GM21619 (cell line): ENCODE measurements around the gene FREM2.

Experiments
- ATAC-seq: cut with Tn5 transposase; IDR thresholded peaks from one replicate; pipeline ENCODE4 v1.9.1; 2021; ENCODE audit not compliant: unreplicated experiment

The FREM2 gene

DNA sequence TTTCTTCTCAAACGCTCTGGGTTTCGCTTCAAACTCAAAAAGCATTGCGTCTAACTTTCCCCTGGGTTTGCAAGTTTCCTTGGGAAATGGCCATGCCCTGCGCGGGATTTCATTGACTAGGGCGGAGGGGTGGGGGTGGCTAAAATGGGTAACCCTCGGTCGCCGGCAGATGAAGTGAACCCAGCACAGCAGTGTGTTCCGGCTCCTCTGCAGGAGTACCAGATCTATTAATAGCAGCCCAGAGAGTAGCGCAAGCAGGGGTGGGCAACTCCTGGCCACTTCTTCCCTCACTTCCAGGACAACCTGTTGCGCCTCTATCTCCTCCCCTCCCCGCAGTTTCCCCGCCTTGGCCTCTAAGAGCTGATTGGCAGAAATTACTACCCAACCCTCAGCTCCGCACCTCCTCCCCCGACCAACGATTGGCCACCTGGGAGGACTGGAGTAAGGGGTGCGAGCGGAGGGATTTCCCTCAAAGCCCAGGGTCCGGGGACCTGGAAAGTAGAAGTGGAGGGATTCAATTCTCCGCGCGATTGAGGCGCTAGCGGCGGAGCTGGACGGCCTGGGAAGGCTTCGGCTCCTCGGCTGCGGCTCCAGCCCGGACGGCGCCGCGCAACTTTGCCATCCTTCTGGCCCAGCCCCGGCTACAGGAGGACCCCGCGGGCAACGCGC lies at the start of gene FREM2:
Gene FREM2, plus strand, starts transcription at position 501 of the 669 bp plus-strand sequence. CDS start 268 bp downstream, outside the sequence.
- ATAC-seq = no peak

DNA sequence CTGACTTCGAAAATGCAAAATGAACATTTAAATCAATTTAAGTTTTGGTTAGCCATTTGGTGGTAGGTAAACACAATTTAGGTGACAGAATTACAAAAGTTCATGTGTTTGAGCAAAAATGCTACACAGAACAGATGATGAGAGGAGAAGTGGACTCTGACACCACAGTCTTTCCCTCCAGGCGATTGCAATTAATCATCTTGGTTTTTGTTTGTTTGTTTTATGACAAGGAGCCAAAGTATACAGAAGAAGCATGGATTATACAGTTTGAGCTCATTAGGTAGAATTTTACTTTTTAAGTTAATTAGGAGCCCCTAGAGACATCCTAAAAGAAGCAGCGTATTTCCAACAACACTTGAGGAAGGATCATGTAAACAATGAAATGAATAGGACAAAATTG lies 49.3 kb upstream of the FREM2 start:
- no peak for ATAC-seq

- ATAC-seq = no peak
These were observed 45.5 kb upstream of the FREM2 start for GRCh38 chr13:38641164-38641948.

GRCh38 chr13:38647312-38647711 lies 39.6 kb upstream of the FREM2 start:
- ATAC-seq = no peak

DNA sequence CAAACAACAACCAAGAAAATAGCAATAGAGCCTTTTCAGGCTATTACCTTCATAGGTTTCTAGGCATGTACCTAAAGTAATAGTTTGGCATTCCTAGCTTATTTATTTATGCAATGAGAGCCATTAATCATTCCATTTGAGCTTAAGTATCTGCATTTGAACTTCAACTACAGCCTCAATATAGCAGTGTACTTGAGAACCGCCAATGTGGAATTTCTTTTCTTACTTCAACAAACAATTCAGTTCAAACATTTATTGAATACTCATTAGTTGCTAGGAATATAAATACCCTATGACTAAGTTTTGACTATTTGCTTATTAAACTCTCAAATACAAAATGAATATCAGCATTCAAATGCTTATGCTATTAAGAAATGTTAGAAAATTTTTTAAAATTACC lies 38.0 kb upstream of the FREM2 start:
- ATAC-seq = no peak

GRCh38 chr13:38656699-38657098 lies 30.2 kb upstream of the FREM2 start:
- ATAC-seq = no peak

DNA sequence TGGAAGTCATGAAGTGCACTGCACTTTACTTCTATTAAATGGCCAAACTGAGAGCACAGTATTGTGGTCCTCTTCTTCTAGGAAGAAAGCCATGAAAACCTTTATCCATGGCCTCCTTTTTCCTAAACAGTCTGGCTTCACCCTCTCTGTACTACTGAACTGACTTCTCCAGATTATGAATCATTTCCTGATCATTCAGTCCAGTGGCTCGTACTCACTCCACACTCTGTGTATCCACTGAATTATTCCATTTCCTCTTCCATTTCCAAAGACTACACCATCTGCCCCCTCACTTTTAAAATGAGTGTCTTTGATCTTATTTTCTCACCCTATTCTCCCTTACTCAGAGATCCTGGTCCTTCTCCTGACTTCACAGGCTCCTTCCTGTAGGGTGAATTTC lies 29.7 kb upstream of the FREM2 start:
- ATAC-seq = no peak

DNA sequence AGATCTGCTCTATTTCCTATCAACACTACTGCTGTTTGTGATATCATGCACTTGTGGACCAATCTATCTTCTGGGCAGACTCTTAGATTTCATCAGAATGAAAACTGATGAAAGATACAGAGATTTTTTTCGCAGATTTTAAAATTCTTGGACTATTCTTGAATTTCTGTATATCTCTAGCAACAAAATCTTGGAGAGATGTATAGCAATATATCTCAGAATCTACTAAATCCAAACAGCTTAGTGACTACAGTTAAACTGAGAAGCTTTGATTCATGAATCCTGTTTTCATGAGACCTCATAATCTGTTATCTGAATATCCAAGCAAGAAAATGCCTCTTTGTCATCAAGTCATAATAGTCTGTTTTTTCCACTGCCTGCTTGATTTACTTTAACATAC lies 28.0 kb upstream of the FREM2 start:
- no peak for ATAC-seq

GRCh38 chr13:38661010-38661675 lies 25.7 kb upstream of the FREM2 start:
- ATAC-seq = no peak

GRCh38 chr13:38662362-38662761 lies 24.5 kb upstream of the FREM2 start:
- no peak for ATAC-seq

DNA sequence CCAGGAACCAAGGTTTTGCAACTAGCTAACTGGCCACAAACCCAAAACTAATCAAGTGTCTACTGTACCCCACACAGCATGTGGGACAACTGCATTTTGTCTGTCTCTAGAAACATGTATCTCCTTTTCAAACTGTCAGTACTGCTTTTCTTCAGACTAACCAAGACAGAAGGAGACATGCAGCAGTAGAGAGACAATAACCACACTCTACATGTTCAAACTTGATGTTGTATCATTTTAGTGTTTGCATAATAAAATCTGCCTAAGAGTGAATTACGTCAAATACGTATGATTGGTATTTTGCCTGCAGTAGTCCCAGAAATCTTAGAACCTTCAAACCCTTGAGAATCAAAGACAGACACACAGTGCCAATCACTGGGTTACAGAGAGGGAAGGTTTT lies 22.0 kb upstream of the FREM2 start:
- ATAC-seq = no peak

DNA sequence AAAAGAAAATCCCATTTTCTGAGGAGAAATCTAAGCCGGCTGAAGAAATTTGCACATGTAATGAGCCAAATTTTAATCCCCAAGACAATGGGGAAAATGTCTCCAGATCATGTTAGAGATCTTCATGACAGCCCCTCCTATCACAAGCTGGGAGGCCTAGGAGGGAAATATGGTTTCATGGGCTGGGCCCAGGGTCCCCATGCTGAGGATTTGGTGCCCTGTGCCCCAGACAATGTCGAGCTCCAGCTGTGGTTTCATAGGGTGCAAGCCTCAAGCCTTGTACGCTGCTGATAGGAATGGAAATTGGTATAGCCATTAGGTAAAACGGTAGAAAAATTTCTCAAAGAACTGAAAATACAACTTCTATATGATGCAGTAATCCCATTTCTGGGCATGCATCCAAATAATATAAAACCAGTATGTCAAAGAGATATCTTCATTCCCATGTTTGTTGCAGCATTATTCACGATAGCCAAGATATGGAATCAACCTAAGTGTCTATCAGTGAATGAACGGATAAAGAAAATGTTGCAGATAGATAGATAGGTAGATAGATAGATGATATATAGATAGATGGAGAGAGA lies 19.3 kb upstream of the FREM2 start:
- no peak for ATAC-seq

- no peak for ATAC-seq
These were observed 17.5 kb upstream of the FREM2 start for GRCh38 chr13:38669234-38669964.

DNA sequence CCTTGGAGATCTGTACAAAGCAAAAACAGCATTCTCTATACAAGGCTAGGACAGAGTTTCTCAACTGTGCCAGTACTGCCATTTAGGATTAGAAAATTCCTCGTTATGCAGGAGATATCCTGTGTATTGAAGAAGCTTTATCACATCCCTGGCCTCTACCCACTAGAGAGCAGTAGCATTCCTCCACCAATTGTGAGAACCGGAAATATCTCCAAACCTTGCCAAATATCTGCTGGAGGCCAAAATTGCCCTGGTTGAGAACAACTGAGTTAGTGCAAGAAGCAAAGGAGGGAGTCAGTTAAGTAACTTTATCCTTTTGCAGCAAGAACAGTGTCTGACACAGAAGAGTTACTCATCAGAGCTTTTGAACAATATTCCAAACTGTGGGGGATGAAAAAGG lies 16.2 kb upstream of the FREM2 start:
- ATAC-seq = no peak

DNA sequence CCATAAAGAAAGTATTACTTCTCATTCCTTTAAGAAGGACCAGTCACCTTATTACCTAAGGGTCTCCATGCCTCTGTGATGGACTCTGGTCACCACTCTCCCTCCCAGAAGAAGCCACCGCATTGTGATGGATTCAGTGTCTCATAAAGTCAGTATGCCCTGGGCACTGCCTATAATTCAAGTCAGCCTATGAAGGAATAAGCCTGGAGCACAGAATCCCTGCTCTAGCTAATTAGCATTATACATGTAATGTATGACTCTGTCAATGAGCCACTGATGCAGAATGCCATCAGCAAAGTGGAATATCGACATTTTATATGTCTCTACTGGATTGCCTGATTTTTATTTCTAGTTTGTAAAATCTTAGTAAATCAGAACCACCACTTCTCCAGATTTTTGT lies 14.9 kb upstream of the FREM2 start:
- ATAC-seq = no peak

DNA sequence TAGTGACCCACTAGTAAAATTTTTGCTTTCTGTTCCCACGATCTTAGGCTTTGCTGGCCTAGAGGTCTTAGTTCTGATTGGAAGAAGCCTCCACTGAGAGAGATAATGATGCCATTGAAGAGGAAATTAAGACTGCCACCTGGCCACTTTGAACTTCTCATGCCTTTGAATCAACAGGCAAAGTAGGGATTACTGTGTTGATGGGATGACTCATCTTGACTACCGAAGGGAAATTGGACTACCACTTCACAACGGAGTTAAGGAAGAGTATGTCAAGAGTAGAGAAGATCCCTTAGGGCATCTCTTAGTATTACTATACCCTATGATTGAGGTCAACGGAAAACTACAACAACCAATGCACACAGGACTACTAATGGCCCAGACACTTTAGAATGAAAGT lies 12.7 kb upstream of the FREM2 start:
- no peak for ATAC-seq

- ATAC-seq = no peak
These were observed 6.0 kb upstream of the FREM2 start for GRCh38 chr13:38680912-38681311.

- no peak for ATAC-seq
These were observed 2.2 kb upstream of the FREM2 start for GRCh38 chr13:38684714-38685113.

DNA sequence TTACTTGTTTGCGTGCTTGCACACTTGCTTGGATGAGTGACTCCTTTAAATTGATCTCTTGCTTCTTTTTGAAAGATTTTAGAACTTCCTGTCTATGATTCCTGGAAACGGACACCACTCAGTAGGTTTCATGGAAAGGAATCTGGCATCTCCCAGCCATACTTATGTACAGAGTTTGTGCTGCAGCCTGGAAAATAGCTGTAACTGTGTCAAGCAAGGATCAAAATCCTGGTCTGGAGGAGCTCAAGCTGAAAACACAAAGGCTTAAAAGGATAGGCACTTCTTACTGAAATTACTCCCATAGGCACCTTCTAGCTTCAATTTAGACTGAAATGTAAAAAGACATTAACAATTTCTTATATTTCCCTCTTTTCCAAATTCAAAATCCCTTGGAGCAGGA lies 1.4 kb upstream of the FREM2 start:
- ATAC-seq = no peak

DNA sequence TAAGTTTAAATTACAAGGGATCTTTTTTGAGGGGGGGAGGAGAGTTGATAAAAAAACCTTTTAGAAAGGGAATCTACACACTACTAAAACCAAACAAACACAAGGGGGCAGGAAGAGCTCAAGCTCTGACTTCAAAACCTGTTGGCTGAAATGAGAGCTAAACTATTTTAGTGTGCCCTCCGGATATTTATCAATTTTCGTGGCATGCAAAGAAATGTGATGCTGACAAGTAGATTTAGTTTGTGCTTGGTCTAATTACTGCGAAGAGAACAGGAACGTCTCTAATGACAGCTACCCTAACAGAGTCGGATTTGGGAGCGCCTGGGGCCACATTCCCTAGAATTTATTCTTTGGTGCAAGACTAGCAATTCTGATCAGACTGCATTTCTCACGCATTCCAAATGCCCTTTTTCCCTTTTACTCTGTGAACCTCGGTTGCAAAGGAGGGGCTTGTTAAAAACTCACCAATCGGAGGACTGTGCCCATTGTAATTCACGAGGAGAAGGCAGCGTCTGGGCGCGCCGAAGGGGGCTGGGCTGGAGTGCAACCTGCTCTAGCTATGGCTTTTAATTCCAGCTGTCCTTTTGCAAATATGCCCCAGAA lies 802 bp upstream of the FREM2 start:
- no peak for ATAC-seq
